HG02852 (cell line): ENCODE measurements around the gene PPP1R3G.
"Not testable (repeated sequence)": the region's sequence is repeated elsewhere in the genome, so short reads cannot be mapped to it uniquely, and the experiment has no call there.

ENCODE experiments used
- ATAC-seq: cut with Tn5 transposase; IDR thresholded peaks from one replicate; pipeline ENCODE4 v1.9.1; 2021; ENCODE audit warnings: mild to moderate bottlenecking, moderate library complexity; ENCODE audit not compliant: unreplicated experiment

The PPP1R3G gene

DNA sequence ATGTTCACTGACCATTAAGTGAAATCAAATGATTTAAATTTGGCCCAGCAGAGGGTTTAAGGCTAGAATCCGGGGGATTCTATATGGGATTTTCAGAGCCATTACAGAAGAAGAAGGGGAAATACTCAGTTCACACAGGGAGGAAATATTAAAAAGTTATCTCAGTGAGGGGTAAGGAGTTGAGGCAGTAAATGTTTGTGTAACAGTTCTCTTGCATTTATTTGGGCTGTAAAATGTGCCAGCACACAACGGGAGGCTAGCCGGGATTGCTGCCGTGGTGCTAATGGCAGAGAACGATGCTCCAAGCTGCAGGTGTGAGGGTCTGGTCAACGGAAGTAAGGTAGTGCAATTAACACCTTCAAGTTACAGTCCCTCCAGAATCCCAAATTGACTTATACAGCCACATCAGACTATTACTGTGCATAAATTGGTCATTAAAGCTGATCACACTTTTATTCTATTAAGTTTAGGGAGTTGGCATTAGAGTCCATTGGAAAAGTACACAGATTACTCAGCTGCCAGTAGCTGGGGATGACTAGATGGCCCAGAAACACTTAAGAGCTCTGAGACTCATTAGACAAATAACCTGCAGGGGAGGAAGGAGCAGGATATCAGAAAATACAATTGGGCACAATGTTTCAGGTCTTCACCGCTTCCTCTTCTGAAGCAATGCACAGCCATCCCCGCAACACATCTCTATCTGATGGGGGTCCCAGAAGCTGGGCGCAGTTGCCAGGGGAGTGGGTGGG is 31.3 kb downstream of the PPP1R3G start:
- no peak for ATAC-seq

DNA sequence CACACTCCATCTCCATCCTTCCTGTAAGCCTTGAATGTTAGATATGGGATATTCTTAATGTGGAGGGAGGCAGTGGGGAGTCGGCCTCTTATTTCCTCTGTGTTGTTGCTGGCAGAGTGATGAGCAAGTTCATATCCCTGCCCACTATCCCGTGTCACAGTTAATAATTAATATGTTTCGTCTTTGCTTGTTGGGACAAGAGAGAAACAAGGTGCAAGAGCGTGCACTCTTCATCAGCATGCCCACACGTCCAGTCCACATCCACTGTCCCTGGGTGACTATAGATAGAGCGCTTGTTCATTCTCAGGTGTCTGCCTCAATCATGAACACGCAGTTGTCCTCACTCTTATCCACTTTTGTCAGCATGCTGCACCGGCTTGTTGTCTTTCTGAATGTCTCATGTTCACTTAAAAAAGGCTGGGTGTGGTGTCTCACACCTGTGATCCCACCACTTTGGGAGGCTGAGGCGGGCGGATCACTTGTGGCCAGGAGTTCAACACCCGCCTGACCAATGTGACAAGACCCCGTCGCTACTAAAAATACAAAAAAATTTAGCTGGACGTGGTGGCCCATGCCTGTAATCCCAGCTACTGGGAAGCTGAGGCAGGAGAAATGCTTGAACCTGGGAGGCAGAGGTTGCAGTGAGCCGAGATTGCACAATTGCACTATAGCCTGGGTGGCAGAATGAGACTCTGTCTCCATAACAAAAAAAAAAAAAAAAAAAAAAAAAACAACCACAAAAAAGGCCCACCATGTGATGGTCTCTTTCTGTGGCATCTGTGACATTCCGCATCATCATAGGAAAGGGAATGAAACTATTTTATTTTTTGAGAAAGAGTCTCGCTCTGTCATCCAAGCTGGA is 34.2 kb downstream of the PPP1R3G start:
- ATAC-seq = no peak

DNA sequence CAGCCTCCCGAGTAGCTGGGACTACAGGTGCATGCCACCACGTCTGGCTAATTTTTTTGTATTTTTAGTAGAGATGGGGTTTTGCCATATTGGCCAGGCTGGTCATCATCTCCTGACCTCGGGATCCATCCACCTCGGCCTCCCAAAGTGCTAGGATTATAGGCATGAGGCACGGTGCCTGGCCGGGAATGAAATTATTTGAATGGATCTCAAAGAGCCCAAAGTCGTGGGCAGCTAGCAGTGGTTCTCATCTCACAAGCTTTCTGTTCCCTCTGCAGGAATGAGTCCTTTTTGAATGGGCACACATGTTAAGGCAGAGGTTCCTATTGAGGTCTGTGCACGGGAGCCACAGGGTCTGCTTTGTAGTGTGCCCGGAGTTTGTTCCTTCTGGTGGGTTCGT is 34.9 kb downstream of the PPP1R3G start:
- ATAC-seq = no peak

DNA sequence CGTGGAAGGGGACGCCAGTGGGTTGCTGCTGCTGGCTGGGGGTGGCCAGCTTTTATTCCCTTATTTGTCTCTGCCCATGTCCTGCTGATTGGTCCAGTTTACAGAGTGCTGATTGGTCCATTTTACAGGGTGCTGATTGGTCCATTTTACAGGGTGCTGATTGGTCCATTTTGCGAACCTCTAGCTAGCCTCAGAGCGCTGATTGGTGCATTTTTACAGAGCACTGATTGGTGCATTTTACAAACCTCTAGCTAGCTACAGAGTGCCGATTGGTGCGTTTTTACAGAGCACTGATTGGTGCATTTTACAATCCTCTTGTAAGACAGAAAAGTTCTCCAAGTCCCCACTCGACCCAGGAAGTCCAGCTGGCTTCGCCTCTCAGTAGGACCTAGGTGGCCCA is 35.4 kb downstream of the PPP1R3G start:
- not testable (repeated sequence) for ATAC-seq

DNA sequence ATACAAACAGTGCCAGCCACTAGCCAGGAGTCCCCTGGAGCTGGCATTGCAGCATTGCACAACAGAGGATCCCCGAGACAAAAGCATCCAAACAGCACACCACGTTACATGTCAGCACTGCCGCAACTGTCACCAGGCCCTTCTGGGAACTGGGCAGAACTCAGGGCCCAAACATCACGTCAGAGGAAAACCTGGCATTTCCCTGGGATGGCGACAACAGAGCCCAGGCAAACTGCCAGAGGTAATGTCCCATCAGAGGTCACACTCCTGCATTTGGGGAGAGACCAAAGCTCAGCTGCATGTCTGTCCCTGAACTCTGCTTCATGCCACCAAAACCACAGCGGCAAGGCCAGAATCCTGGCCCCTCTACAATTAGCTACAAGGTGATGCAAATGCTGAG is 36.3 kb downstream of the PPP1R3G start:
- ATAC-seq = no peak

DNA sequence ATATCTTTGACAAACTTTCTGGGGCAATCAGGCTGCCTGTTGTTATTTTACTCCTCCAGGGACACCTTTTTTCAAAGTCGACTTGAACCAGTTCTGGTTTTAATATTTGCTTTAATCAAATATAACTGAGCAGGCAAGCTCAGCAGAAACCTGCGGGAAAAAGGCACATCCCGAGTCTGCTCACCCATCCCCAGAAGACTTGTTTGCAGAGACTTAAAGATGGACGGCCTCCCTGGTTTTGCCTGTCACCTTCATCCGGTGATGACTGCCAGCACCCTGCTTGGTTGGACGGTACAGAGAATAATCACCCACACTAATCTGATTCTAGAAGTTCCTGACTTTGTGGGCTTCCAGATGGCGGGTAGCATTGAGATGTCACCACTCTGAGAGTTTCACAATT is 36.8 kb downstream of the PPP1R3G start:
- ATAC-seq = no peak

DNA sequence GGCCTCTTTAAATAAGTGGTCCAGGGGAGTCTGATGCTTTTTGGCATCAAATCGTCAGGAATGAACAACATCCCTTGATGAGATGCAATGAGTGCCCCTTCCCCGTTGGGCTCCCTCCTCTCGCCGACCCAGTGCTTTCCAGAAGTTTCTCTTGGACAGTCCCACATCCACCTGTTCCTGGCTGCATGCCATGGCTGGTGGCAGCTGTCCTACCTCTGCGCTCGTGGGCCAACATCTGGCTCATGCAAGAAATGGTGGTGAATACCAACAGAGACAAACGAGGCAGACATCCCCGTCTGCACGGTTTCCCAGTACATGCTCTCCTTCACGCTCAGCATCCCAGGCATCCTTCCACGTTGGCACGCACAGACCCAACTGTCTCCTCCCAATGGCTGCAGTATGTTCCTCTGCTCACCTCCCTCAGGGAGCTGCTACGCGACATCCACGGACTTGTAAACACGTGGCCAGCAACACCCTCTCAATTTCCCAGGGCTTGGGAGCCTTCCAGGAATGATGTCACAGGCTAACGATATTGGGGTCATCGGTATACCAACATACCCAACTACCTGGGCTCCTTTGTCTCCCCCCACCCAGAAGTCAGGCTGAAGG is 37.5 kb downstream of the PPP1R3G start:
- ATAC-seq = no peak

DNA sequence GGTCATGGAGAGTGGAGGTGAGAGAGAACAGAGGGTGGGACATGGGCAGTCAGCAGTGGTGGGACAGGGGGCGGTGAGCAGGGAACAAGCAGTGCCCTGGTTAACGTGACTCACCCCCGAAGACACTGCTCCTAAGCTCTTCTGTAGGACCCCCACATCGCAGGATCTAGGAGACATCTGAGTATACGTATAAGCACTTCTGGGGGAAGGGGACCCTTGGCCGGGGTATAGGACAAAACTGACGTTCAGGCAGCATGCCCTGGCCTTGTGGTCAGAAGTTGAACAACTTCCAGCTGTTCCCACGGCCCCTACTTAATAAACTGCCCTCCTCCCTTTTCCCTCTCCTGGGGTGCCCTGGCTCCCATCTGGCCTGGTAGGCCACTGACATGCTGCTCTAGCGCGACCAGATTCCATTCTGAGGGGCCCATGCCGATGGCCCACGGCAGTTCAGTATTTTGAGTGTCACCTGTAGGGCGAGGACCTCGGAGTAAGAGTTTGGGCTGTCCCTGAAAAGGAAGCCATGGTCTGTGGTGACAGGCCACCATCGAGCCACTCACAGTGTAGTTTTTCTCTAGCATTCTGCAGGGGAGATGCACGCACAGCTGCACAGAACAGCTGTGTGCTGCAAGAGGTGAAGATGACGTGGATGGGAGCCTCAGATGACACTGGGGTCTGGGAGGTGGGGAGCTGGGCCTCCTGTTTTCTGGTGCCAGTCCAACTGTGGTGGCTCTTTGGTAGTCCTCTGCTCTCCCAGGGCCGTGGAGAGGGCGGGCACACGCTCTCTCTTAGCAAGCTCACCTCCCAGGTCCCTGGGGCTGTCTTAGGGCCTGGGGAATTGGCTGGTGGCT is 38.4 kb downstream of the PPP1R3G start:
- ATAC-seq = no peak

DNA sequence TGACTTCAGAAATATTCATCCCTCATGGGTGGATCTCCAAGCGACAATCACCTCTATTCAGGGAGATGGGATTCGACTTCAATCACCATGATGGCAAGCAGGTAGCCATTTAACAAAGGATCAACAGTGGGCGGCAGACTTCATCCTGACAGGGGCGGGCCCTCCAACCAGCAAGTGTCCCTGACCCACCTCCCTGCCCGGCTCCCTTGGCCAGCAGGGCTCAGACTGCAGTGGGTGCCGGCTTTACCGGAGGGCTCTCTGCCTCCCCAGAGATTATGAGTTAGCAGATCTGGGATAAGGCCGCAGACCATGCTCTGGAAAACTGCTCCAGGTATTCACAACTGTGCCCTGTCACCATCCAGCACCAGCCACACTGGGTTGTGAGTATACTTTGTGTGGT is 39.4 kb downstream of the PPP1R3G start:
- ATAC-seq = no peak

DNA sequence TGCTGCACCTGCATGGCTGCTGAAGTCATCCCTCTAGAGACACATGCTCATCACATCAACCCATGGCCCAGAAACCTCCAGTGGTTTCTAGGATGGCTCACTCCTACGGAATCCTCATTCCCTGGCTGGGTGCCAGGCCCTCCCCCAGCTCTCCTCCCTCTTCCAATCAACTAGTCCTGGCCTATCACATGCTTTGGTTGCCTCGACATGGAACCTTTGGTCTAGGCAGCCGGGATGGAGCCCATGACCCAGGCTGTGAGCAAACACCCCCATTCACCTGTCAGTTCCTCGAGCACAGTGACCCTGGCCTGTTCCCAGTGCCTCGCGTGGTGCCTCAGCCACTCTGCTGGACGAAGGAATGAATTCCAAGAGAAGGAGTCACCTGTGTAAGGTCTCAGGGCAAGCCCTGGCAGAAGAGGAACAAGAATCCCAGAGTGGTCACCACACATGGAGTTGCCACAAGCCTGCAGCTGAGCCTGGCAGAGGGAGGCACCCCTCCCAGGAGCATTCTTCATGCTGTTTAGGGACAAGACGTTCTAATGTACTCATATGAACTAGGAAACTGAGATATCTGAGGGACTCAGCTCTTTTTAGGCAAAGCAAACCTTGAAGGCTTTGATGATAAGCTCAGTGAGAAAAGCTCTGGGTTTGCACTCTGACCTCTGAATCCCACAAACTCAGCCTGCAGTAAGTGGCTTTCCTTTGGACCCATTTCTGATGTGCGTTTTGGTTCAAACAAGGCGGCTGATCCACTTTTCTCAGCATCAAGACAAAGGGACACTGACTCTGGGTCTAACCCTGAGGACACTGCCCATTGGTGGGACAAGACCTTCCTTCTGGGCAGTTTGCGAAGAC is 40.2 kb downstream of the PPP1R3G start:
- no peak for ATAC-seq

DNA sequence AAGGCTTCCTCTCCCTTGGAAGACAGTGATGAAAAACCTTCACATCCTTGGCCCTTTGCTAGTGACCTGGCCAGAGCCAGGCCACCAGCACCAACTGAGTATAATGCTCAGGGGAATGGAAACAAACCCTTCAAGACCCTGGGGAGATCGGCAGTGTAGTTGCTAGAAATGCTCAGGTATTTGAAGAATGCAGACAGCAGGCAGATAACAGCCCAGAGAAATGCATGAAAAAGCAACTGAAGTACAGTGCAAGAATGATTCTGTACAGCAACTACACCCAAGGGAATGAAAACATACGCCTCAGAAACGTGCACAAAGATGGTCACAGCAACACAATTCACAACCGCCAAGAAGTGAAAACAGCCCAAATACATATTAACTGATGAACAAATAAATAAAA is 41.1 kb downstream of the PPP1R3G start:
- ATAC-seq = no peak

DNA sequence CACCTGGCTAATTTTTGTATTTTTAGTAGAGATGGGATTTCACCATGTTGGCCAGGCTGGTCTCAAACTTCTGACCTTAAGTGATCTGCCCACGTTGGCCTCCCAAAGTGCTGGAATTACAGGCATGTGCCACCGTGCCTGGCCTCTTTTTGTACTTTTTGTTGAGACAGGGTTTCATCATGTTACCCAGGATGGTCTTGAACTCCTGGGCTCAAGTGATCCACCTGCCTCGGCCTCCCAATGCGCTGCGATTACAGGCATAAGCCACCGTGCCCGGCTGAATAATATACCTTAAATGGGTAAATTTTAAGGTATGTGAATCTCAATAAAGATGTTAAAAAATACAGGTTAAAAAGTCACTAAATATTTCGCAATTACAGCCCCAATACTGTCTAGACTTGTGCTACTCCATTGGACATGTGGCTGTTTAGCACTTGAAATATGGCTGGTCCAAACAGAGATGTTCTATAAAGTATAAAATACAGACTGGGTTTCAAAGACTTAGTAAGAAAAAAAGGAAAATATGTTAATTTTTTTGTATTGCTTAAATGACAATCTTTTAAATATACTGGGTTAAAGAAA is 42.1 kb downstream of the PPP1R3G start:
- ATAC-seq = no peak

DNA sequence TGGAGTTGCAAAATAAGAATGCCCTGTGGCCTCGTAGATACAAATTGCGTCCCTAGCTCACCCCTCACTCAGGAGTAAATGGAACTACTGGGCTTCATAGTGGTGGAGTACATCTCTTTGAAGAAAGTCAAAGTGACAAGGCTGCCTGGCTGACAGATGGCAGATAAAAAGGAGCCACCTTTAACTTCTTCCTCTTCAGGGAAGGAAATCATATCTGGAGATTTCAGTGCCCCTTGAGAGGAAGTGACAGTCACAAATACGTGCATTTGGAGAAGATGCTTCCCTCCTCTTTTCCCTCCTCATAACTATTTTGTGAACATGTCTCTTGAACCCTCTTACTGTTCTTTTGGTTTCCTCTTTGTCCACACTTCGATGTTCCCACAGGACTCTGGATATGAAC is 43.2 kb downstream of the PPP1R3G start:
- ATAC-seq = no peak

DNA sequence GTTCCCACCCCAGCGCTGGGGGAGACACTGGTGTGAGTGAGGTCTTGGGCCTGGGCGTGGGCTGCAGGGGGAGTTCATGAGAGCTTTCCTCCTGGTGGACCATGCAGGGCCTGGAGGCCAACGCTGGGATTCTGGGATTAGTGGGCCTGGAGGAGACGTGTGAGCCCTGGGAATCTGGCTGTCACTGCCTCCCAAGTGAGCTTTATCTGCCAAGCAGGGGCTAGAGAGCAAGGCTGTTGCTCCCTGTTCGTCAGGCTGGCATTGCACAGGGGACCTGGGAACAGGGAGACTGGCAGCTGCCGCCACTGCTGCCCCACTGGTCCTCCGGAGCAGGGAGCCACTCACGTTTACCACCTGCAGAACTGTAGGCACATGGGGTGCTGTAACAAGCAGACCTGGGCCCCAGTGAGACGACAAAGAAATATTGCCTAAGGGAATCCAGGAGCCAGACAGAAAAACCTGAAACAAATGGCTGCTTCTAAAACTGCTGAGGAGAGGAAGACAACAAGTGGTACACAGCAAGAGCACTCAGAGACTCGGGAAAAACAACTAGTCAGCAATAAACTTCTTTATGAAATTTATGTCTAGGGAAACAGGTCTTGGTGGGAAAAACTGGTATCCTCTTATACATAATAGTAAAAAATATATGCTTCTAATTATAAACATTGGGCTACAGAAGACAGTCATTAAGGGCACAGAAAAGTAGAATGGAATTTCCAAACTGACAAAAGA is 45.2 kb downstream of the PPP1R3G start:
- no peak for ATAC-seq

DNA sequence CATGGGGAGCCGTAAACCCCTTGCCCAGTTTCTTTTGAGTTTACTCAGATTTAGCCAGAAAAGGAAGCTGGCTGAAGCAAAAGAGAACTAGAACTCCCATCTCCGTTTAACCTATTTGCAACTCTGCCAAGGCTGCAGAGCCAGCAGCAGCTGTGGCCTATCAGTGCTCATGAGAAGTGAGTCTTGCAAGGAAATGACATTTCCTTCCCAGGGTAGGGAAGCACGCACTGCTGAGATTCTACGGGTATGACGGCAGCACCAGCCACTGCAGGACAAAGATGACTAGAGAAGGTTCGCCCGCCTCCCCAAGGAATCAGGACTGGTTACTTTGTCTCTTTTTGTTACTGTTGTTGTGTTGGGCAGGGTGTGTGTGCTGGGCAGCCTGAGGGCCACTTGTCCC is 47.6 kb downstream of the PPP1R3G start:
- peak; percentile 86 for ATAC-seq

DNA sequence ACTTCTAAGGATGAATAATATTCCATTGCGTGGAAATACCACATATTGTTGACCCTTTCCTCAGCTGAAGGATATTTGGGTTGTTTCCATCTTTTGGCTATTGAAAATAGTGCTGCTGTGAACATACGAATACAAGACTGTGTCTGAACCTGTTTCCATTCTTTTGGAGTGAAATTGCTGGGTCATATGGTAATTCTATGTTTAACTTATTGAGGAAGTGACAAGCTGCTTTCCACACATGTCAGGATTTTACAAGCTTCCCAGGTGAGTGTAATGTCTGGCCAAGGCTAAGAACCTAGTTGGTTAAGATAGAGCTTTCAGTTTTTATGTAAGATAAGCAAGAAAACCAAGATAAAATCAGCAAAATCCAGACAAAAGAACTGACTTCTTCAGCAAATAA is 48.8 kb downstream of the PPP1R3G start:
- no peak for ATAC-seq

DNA sequence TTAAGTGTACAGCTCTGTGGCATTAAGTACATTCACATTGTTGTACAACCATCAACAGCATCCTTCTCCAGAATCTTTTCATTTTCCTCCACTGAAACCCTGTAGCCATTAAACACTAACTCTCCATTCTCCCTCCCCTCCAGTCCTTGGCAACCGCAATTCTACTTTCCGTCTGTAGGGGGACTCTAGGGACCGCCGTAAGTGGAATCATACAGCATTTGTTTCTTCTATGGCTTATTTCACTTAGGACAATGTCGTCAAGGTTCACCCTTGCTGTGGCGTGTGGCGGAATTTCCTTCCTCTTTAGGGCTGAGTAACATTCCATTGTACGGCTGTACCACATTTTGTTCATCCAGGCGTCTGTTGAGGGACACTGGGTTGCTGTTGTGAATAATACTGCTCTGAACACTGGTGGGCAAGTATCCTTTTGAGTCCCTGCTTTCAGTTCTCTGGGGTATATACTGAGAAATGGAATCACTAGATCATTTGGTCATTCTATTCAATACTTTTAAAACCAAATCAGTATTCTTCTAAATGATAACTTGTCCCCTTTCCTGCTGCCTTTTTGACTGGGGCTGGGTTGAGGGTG is 50.7 kb downstream of the PPP1R3G start:
- peak; percentile 44 for ATAC-seq

DNA sequence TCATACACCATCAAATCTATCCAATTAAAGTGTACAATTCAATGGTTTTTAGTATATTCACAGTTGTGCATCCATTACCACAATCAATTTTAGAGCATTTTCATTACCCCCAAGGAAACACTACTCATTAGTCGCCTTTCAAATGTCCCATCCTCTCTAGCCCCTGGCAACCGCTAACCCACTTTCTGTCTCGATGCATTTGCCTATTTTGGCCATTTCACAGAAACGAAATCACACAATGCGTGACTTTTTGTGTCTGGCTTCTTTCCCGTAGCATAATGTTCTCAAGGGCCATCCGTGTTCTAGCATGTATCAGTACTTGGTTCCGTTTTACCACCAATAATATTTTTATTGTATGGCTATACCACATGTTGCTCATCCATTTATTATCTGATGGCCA is 51.7 kb downstream of the PPP1R3G start:
- no peak for ATAC-seq
